Panc1 (cell line): ENCODE data around the gene TAF11L12. TPM values are rescaled to one million over a fixed set of nuclear protein-coding genes. Genes with fewer than 3 reads are reported as not detected.

Experiments used
- ATAC-seq: fragments of 200-7000 bp; cut with Tn5 transposase; 2 replicates; pipeline ENCODE4 v1.9.1; 2020; ENCODE audit warnings: mild to moderate bottlenecking, moderate library complexity
- BruUV-seq: library from RNA; stranded (reverse); fragments of 400-500 nt; replicated peaks from 2 replicates; lab custom pipeline; 2021; lab: Mats Ljungman, UMichigan
- CTCF ChIA-PET: fragments of 300-600 bp; sonication (Branson Sonifier 250); formaldehyde crosslinking; loops from one replicate; lab custom pipeline; 2022; ENCODE audit warnings: antibody characterized with exemption; lab: Charles Lee
- POLR2A ChIA-PET: fragments of 300-600 bp; sonication (Branson Sonifier 250); formaldehyde crosslinking; loops from one replicate; lab custom pipeline; 2022; ENCODE audit warnings: antibody characterized with exemption; lab: Charles Lee
- DNase-seq: peaks from one replicate; pipeline ENCODE4 v3.0.0-alpha.2; 2010; ENCODE audit warnings: low read depth, low spot score
- H3K27ac ChIP-seq: 2 replicates; pipeline ENCODE4 v1.5.1; 2011; ENCODE audit warnings: mild to moderate bottlenecking, low read length, inconsistent platforms
- H3K27me3 ChIP-seq: fragments of 200-500 bp; sonication (Bioruptor generic); 2 replicates; pipeline ENCODE4 v1.6.0; 2014; ENCODE audit warnings: low read length, inconsistent platforms; ENCODE audit not compliant: control insufficient read depth, insufficient read depth
- H3K36me3 ChIP-seq: fragments of 200-500 bp; sonication (Bioruptor generic); 2 replicates; pipeline ENCODE4 v1.5.1; 2014; ENCODE audit warnings: inconsistent platforms, mild to moderate bottlenecking, low read length, moderate library complexity; ENCODE audit not compliant: control insufficient read depth, insufficient read depth
- H3K4me1 ChIP-seq: 2 replicates; pipeline ENCODE4 v1.5.1; 2011; ENCODE audit warnings: inconsistent platforms, mild to moderate bottlenecking, low read length, moderate library complexity; ENCODE audit not compliant: control insufficient read depth, insufficient read depth
- H3K4me3 ChIP-seq, 2 experiments: 2 replicates each; pipeline ENCODE4 v1.5.1; 2011 to 2012; ENCODE audit warnings: low read depth in 2 of 2, low read length in 2 of 2, mild to moderate bottlenecking in 2 of 2, inconsistent platforms in 1 of 2, moderate library complexity in 1 of 2
- H3K9me3 ChIP-seq: fragments of 200-500 bp; sonication (Bioruptor generic); 2 replicates; pipeline ENCODE4 v1.5.1; 2014; ENCODE audit warnings: low read depth, mild to moderate bottlenecking, inconsistent platforms, low read length, moderate library complexity; ENCODE audit not compliant: control insufficient read depth, insufficient read depth
- POLR2AphosphoS5 ChIP-seq: IDR thresholded peaks from 2 replicates; pipeline ENCODE4 v1.6.1; 2012; ENCODE audit warnings: mild to moderate bottlenecking, low read depth, low read length, moderate library complexity
- SIN3A ChIP-seq: IDR thresholded peaks from 2 replicates; pipeline ENCODE4 v1.6.1; 2012; ENCODE audit warnings: low read depth, mild to moderate bottlenecking, low read length, moderate library complexity, borderline replicate concordance; ENCODE audit not compliant: insufficient read depth
- TCF7L2 ChIP-seq: IDR thresholded peaks from 2 replicates; pipeline ENCODE4 v1.6.1; 2011; ENCODE audit warnings: mild to moderate bottlenecking, low read depth, low read length, inconsistent platforms
- in situ Hi-C: cut with HindIII; loops from 2 replicates; pipeline ENCODE4 v1.10.0; 2016; ENCODE audit warnings: low sequenced_read_pairs, low pct_unique_long_range_greater_than_20kb
- intact Hi-C: fragments of 100-400 bp; cut with micrococcal nuclease; formaldehyde crosslinking; loops from one replicate; pipeline ENCODE4 v1.10.0; 2022; ENCODE audit not compliant: unreplicated experiment
- total RNA-seq: library from RNA; stranded (reverse); gene quantifications from one replicate; pipeline ENCODE4 v1.2.1, GENCODE V29; 2021; ENCODE audit not compliant: unreplicated experiment
- TF ChIP-seq, protein P1 (sequence below): fragments of 450-650 bp; IDR thresholded peaks from 2 replicates; pipeline ENCODE4 v1.5.1; 2017; ENCODE audit warnings: mild to moderate bottlenecking
- TF ChIP-seq, protein P2 (sequence below), 2 experiments: IDR thresholded peaks; 2 replicates each; pipeline ENCODE4 v1.6.1; 2011 to 2012; ENCODE audit warnings: low read depth in 2 of 2, control low read depth in 1 of 2, low read length in 1 of 2, mild to moderate bottlenecking in 1 of 2, moderate library complexity in 1 of 2; ENCODE audit not compliant: insufficient read depth in 1 of 2

Gene TAF11L12
- total RNA-seq, 1 experiment from 2014 or later, result not detected

DNA sequence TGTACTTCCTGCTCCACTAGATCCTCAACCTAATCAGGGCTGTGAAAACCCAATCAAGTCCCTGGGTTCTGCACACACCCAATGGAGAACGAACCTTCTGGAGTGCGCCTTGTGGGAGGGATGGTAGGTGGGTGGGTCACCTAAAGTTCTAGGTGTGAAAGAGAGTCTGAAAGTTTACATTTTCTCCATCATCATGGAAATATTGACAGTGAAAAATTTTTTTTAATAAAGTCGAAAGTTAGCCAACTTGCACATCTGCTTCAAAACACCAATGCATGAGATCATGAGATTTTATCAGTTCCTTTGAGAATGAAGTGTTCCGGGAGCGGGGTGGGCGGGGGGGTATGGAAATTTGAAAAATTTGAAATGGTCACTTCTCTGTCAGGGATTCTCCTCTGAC lies 45.7 kb downstream of the TAF11L12 start:
- intact Hi-C loops, result no loop called here
- Histone ChIP-seq H3K36me3 (no peaks in the 10 kb centered on the region), H3K4me3 (no peak overlapping the region), H3K27me3 (no peaks in the 10 kb centered on the region), H3K9me3 (no peaks in the 10 kb centered on the region), H3K4me1 (no peaks in the 10 kb centered on the region), H3K27ac (no peak overlapping the region)
- ChIA-PET POLR2A (no interaction called here), CTCF (no interaction called here)
- TF ChIP-seq, protein P1, sequence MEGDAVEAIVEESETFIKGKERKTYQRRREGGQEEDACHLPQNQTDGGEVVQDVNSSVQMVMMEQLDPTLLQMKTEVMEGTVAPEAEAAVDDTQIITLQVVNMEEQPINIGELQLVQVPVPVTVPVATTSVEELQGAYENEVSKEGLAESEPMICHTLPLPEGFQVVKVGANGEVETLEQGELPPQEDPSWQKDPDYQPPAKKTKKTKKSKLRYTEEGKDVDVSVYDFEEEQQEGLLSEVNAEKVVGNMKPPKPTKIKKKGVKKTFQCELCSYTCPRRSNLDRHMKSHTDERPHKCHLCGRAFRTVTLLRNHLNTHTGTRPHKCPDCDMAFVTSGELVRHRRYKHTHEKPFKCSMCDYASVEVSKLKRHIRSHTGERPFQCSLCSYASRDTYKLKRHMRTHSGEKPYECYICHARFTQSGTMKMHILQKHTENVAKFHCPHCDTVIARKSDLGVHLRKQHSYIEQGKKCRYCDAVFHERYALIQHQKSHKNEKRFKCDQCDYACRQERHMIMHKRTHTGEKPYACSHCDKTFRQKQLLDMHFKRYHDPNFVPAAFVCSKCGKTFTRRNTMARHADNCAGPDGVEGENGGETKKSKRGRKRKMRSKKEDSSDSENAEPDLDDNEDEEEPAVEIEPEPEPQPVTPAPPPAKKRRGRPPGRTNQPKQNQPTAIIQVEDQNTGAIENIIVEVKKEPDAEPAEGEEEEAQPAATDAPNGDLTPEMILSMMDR, result no peak
- no peak for TF ChIP-seq POLR2AphosphoS5
- TF ChIP-seq, protein P2, sequence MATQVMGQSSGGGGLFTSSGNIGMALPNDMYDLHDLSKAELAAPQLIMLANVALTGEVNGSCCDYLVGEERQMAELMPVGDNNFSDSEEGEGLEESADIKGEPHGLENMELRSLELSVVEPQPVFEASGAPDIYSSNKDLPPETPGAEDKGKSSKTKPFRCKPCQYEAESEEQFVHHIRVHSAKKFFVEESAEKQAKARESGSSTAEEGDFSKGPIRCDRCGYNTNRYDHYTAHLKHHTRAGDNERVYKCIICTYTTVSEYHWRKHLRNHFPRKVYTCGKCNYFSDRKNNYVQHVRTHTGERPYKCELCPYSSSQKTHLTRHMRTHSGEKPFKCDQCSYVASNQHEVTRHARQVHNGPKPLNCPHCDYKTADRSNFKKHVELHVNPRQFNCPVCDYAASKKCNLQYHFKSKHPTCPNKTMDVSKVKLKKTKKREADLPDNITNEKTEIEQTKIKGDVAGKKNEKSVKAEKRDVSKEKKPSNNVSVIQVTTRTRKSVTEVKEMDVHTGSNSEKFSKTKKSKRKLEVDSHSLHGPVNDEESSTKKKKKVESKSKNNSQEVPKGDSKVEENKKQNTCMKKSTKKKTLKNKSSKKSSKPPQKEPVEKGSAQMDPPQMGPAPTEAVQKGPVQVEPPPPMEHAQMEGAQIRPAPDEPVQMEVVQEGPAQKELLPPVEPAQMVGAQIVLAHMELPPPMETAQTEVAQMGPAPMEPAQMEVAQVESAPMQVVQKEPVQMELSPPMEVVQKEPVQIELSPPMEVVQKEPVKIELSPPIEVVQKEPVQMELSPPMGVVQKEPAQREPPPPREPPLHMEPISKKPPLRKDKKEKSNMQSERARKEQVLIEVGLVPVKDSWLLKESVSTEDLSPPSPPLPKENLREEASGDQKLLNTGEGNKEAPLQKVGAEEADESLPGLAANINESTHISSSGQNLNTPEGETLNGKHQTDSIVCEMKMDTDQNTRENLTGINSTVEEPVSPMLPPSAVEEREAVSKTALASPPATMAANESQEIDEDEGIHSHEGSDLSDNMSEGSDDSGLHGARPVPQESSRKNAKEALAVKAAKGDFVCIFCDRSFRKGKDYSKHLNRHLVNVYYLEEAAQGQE (IDR thresholded peaks at IDR 0.05; ENCODE audit: insufficient read depth in 1 of 2, low read depth in 2 of 2, low read length in 1 of 2), result no peak
- TF ChIP-seq SIN3A, result no peak
- TF ChIP-seq TCF7L2, result no peak
- ATAC-seq, result no peak
- in situ Hi-C loops, result no loop called here
- no peak for DNase-seq
- BruUV-seq, result no TSS peak

Other genes starting within 250 kb of the TAF11L12 start
- gene TAF11L2, start 112.2 kb upstream of the TAF11L12 start, total RNA-seq, result not detected
- not detected for gene TAF11L3, start 92.0 kb upstream of the TAF11L12 start, total RNA-seq
- gene TAF11L4, start 88.6 kb upstream of the TAF11L12 start, total RNA-seq, result not detected
- not detected for gene TAF11L5, start 85.2 kb upstream of the TAF11L12 start, total RNA-seq
- gene TAF11L6, start 81.7 kb upstream of the TAF11L12 start, total RNA-seq, result not detected
- not detected for gene TAF11L7, start 24.6 kb upstream of the TAF11L12 start, total RNA-seq
- gene TAF11L8, start 19.4 kb upstream of the TAF11L12 start, total RNA-seq, result not detected
- not detected for gene TAF11L9, start 16.0 kb upstream of the TAF11L12 start, total RNA-seq
- not detected for gene TAF11L10, start 12.6 kb upstream of the TAF11L12 start, total RNA-seq
- gene TAF11L11, start 6.2 kb upstream of the TAF11L12 start, total RNA-seq, result not detected
- not detected for gene TAF11L13, start 21.7 kb downstream of the TAF11L12 start, total RNA-seq
- not detected for gene TAF11L14, start 24.1 kb downstream of the TAF11L12 start, total RNA-seq